Dermis blood vessel endothelial cell (primary cell): Measurements from ENCODE around the gene CDH13. TPM values are rescaled to one million over a fixed set of nuclear protein-coding genes. Genes with fewer than 3 reads are reported as not detected.

Source experiments
- DNase-seq: peaks from one replicate; pipeline ENCODE4 v3.0.0; 2010
- total RNA-seq: library from RNA; depleted of rRNA; stranded (reverse); fragments of >200 nt; gene quantifications from 2 replicates; pipeline ENCODE4 v1.2.3, GENCODE V29; 2014

Gene CDH13
- total RNA-seq = 135 and 210 TPM in 2 replicates

GRCh38 chr16:82626791-82627261 lies at the start of gene CDH13:
CDH13 (plus strand) TSS chr16:82626969.
- DNase-seq = peak; percentile 68

- DNase-seq = peak; percentile 44
These were observed 46.4 kb upstream of the CDH13 start for GRCh38 chr16:82580298-82580890.

GRCh38 chr16:82582975-82583374 lies 43.8 kb upstream of the CDH13 start:
- no peak for DNase-seq

DNA sequence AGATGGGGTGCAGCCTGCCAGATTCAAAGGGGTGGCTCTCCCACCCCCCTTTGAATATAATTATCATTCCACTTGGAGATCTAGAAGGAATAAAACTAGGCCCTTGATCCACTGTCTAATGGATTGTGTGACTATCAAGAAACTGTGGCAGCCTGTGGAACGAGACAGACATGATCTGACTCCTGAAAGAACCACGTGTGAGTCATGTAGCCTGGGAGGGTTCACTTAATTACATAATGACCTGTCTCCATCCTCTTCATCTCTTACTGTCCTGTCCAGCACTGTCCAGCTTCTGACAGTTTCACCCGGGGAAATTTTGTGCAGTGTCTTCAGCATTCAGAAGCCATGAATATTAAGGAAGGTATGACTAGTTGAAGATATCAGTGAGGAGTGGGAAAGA lies 43.3 kb upstream of the CDH13 start:
- DNase-seq = no peak

DNA sequence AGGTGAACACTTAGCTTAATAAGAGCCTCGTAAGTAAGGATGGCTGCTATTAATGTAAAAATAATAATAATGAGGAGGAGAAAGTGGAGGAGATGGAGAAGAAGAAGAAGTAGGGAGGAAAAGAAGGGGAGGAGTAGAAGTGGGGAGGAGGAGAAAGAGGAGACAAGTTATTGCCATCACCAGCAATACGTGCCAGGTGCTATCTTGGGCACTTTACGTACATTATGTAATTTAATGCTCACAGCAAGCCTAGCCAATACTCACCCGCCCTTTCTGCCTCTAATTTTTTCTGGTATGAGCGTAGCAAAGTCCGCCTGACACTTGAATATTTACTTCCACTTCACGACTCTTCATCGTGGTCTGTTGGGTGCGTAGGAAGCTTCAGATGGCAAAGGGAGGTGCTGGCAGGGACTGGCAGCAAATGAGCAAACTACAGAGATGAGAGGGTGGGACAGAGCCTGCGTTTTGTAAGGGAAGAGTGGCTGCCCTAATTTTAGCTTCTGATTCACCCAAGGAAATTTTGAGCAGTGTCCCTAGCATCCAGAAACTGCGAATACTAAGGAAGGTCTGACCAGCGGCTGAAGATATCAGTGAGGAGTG lies 42.1 kb upstream of the CDH13 start:
- no peak for DNase-seq

DNA sequence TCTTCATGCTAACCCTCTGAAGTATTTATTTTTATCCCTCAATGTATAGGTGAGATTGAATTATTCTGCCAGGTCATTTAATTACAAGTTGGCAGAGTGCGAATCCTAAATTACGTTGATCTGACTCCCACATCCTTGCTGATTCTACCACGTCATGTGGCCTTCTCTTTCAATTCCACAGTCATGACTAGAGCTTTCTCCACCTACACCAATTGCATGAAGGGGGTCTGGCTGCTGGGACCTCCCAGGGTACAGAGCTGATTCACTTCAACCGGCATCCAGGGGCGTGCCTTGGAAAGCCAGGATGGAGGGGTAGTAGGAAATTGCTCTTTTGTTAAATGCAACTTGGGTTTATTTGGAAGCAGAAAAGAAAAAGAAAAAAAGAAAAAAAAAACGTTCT lies 41.1 kb upstream of the CDH13 start:
- no peak for DNase-seq

- no peak for DNase-seq
These were observed 40.6 kb upstream of the CDH13 start for GRCh38 chr16:82586130-82586529.

DNA sequence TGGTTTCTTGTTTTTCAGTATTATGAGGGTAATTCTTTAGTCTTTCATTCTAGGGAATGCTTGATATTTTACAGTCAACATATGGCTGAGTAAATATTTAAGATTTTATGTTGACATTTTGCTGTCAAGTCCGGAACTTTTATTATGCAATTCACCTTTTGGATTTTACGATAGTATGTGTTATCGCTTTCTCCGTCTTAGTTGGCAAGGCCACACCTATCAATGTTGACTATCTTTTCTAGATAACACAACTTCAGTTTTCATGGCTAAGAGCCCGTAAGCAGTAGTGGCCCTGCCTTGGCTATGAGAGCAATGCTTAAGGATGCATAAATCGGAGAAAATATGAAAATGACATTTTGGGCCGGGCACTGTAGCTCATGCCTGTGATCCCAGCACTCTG lies 39.5 kb upstream of the CDH13 start:
- no peak for DNase-seq

GRCh38 chr16:82589407-82589806 lies 37.4 kb upstream of the CDH13 start:
- no peak for DNase-seq

- DNase-seq = no peak
These were observed 32.7 kb upstream of the CDH13 start for GRCh38 chr16:82594114-82594513.

- DNase-seq = no peak
These were observed 28.0 kb upstream of the CDH13 start for GRCh38 chr16:82598771-82599170.

DNA sequence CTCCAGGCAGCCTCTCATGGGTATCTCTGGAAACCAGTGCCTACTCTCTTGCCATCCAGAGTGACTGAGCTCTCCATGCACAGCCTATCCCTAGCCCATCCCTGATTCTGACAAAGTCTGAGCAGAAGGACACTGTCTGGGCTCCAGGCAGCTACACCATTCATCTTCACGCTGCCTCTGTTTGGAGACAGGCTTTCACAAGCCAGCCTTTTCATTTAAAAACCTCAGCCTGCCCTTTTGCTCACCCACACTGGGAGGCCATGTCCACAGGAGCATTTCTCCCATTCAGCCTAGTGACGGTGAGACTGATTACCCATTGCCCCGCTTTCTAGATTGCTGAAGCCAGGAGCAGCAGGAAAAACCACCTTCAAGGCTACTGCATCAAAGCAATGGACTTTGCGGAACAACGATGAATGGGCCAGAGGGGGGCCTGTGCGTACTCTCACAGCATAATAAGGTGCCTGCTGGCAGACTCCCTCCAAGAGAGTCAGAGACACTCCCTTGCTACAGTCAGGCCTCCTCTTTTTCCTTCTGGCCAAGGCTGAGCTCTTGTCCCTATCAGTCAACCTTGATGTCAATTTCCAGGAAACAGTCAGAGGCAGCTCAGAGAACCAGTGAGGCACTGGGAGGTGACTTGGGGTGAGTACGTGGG lies 24.7 kb upstream of the CDH13 start:
- no peak for DNase-seq

DNA sequence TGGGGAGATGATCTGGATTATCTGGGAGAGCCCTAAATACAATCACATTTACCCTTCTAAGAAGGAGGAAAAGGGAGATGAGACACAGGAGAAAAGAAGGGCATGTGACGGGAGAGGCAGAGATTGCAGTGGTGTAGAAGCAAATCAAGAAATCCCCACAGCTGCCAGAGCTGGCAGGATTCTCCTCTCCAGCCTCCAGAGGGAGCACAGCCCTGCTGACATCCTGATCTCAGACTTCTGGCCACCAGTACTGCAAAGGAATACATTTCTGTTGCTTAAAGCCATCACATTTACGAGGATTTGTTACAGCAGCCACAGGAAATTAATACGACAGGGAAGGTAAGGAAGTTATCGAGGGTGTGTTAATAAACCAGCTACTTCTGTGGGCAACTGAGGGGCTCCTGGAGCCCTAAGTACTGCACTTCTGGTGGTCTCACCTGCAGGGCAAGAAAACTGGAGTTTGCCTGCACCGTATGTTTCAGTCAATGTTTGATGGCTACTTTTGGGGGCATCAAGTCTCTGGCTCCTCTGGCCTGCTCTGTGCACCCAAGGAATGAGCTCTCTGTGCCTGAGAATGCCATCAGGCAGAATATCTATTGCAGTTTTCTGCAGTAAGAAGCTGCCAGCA lies 22.9 kb upstream of the CDH13 start:
- peak; percentile 80 for DNase-seq

- no peak for DNase-seq
These were observed 21.7 kb upstream of the CDH13 start for GRCh38 chr16:82605076-82605475.

DNA sequence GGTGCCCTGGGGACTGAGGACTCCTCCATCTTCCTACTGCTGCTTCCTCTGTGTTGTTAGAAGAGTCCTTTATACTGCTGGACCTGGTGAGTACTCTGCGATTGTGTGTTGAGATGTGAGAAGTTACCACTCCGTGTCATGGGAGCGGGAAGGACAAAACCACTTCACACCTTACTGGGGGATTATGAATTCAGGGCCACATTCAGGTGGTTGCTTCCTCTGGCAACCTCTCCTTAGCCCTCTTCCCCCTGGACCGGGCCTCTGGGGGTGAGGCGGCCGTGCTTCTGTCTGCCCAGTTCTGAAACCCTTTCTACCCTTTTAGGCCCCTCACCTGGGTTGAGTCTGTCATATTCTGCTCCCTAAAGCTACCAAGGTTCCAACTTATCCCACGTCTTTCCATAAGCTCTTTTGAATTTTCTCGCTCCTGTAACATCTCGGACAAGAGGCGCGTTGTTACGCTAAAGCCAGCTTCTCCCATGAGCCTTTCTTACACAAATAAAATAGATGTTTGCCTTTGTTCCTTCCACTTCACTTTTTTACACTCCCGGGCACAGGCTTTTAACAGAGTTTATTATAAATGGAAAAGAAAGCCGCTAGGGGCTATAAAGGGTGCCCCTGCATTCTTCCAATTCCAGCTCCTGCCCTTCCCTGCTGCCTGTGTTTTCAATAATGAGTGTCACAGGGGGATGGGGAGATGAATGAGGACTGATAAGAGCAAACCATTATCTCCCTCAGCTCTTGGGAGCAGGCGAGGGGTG lies 20.7 kb upstream of the CDH13 start:
- DNase-seq = no peak

- no peak for DNase-seq
These were observed 17.6 kb upstream of the CDH13 start for GRCh38 chr16:82609140-82609539.

GRCh38 chr16:82612263-82612662 lies 14.5 kb upstream of the CDH13 start:
- DNase-seq = no peak

DNA sequence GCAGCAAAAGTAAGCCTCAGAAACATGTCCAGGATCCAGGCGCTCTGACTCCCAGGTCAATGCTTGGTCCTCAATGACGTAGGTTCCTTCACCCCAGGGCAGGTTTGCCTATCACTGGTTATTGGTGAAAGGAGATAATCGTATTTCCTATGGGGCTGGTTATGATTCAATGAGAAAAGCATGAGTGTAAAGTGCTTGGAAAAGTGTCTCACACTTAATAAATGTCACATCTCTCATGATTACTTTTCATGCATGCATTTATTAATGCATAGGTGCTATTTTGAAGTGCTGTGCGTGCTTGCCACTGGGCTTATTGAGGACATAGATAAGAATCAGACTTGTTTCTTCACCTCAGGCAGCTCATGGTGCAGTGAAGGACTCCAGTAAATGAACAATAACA lies 10.4 kb upstream of the CDH13 start:
- DNase-seq = no peak

GRCh38 chr16:82621781-82622180 lies 5.0 kb upstream of the CDH13 start:
- DNase-seq = no peak

GRCh38 chr16:82623241-82623640 lies 3.5 kb upstream of the CDH13 start:
- DNase-seq = no peak

GRCh38 chr16:82625066-82625968 lies 1.5 kb upstream of the CDH13 start:
- no peak for DNase-seq

- DNase-seq = peak; percentile 41
These were observed 1.3 kb downstream of the CDH13 start for GRCh38 chr16:82628088-82628423.
